ENCODE measurements around the gene ZNF831.

The ZNF831 gene

DNA sequence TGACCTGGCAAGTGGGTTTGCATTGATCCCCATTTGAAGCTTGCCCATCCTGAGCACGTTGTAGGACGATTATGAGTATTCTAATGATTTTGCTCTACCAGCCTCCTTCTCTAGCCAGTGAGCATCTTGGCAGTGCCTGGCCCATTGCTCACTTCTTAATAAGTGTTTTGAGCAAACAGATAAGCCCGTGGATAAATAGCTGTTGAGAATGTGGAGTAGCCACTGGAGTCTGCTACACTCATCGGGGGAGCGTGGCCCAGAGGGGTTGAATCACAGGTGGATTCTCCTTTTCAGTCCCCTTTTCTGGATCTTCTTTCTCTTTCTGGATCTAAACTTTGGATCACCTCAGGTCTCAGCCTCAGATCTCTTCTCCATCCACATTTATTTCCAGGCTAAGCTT lies 120.8 kb downstream of the ZNF831 start:
- DNase-seq (ENCODE audit: low read depth in 1 of 2, low spot score in 1 of 2), result no peak
- H3K27me3 ChIP-seq (ENCODE audit: insufficient read depth, poor library complexity, severe bottlenecking), result no peaks in the 10 kb centered on the region
- TF ChIP-seq, protein P1, sequence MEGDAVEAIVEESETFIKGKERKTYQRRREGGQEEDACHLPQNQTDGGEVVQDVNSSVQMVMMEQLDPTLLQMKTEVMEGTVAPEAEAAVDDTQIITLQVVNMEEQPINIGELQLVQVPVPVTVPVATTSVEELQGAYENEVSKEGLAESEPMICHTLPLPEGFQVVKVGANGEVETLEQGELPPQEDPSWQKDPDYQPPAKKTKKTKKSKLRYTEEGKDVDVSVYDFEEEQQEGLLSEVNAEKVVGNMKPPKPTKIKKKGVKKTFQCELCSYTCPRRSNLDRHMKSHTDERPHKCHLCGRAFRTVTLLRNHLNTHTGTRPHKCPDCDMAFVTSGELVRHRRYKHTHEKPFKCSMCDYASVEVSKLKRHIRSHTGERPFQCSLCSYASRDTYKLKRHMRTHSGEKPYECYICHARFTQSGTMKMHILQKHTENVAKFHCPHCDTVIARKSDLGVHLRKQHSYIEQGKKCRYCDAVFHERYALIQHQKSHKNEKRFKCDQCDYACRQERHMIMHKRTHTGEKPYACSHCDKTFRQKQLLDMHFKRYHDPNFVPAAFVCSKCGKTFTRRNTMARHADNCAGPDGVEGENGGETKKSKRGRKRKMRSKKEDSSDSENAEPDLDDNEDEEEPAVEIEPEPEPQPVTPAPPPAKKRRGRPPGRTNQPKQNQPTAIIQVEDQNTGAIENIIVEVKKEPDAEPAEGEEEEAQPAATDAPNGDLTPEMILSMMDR (IDR thresholded peaks at IDR 0.05; ENCODE audit: insufficient read depth, low read length), result no peak
- TF ChIP-seq GABPA (IDR thresholded peaks at IDR 0.05; ENCODE audit: low read depth), result no peak
- TF ChIP-seq SPI1 (IDR thresholded peaks at IDR 0.05; ENCODE audit: borderline replicate concordance, low read depth), result no peak
- TF ChIP-seq POLR2AphosphoS5 (IDR thresholded peaks at IDR 0.05; ENCODE audit: low read depth), result no peak
- TF ChIP-seq, protein P2, sequence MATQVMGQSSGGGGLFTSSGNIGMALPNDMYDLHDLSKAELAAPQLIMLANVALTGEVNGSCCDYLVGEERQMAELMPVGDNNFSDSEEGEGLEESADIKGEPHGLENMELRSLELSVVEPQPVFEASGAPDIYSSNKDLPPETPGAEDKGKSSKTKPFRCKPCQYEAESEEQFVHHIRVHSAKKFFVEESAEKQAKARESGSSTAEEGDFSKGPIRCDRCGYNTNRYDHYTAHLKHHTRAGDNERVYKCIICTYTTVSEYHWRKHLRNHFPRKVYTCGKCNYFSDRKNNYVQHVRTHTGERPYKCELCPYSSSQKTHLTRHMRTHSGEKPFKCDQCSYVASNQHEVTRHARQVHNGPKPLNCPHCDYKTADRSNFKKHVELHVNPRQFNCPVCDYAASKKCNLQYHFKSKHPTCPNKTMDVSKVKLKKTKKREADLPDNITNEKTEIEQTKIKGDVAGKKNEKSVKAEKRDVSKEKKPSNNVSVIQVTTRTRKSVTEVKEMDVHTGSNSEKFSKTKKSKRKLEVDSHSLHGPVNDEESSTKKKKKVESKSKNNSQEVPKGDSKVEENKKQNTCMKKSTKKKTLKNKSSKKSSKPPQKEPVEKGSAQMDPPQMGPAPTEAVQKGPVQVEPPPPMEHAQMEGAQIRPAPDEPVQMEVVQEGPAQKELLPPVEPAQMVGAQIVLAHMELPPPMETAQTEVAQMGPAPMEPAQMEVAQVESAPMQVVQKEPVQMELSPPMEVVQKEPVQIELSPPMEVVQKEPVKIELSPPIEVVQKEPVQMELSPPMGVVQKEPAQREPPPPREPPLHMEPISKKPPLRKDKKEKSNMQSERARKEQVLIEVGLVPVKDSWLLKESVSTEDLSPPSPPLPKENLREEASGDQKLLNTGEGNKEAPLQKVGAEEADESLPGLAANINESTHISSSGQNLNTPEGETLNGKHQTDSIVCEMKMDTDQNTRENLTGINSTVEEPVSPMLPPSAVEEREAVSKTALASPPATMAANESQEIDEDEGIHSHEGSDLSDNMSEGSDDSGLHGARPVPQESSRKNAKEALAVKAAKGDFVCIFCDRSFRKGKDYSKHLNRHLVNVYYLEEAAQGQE (IDR thresholded peaks at IDR 0.05; ENCODE audit: insufficient replicate concordance, low read depth), result no peak

DNA sequence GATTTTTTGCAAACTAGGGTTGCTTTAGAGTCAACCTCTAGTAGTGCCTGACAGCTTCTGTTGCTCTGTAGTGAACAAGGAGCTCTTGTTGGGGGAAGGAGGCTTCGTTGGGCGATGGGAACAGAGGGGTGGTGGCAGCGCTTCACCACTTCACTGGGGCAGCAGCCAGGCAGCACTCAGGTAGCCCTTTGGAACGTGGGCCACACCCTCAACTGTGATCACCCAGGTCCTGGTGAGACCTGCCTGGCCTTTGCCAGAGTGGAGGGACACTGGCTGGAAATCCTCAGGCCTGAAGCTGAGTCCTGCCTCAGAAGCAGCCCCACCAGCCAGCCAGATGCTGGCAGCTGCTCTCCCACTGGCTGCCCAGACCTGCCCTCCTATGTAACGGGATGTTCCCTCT lies 126.4 kb downstream of the ZNF831 start:
- Histone ChIP-seq H3K4me3 (replicated peaks; ENCODE audit: insufficient read depth, low read length) (no peak overlapping the region), H3K27me3 (ENCODE audit: insufficient read depth, poor library complexity, severe bottlenecking) (no peaks in the 10 kb centered on the region)
- TF ChIP-seq GABPA (IDR thresholded peaks at IDR 0.05; ENCODE audit: low read depth), result no peak
- TF ChIP-seq, protein P2 (IDR thresholded peaks at IDR 0.05; ENCODE audit: insufficient replicate concordance, low read depth), result no peak
- TF ChIP-seq, protein P1 (IDR thresholded peaks at IDR 0.05; ENCODE audit: insufficient read depth, low read length), result no peak
- no peak for TF ChIP-seq POLR2AphosphoS5 (IDR thresholded peaks at IDR 0.05; ENCODE audit: low read depth)
- TF ChIP-seq SPI1 (IDR thresholded peaks at IDR 0.05; ENCODE audit: borderline replicate concordance, low read depth), result no peak

More for the DNA sequence above, 120.8 kb downstream of the ZNF831 start:
- H3K27ac ChIP-seq (replicated peaks), result no peak overlapping the region
- H3K4me3 ChIP-seq (replicated peaks; ENCODE audit: insufficient read depth, low read length), result no peak overlapping the region

DNA sequence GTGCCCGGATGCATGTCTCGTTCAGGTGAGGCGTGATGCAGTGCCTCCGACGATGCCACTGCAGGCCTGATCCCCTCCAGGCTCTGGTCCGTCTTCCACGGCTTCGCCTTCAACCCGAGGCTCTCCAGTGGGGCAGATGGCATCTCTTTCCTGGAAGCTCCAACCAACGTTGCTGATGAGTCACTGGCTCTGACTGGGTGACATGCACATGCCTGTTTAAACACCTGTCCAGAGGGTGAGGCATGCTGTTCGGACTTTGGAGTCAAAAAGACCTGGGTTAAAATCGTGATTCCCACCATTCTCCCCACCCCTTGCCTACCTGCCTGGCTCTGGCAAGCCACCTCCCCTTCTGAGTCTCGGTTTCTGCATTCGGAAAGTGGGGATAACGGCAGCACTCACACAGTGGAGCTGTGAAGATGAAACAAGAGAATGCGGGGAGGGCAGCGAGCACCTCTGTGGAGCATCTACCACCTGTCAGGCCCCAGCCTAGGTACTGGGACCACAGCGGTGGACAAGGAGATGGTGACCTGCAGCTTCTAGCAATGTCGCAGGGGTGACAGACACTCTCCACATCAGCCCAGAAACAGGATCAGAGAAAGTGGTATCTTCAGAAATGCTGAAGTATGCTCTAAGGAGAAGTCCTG lies 128.2 kb downstream of the ZNF831 start:
- H3K27ac ChIP-seq (replicated peaks), result no peak overlapping the region
- DNase-seq (ENCODE audit: low read depth in 1 of 2, low spot score in 1 of 2), result no peak
- H3K27me3 ChIP-seq (ENCODE audit: insufficient read depth, poor library complexity, severe bottlenecking), result no peaks in the 10 kb centered on the region
- TF ChIP-seq, protein P1 (IDR thresholded peaks at IDR 0.05; ENCODE audit: insufficient read depth, low read length), result no peak
- no peak for TF ChIP-seq GABPA (IDR thresholded peaks at IDR 0.05; ENCODE audit: low read depth)
- TF ChIP-seq, protein P2 (IDR thresholded peaks at IDR 0.05; ENCODE audit: insufficient replicate concordance, low read depth), result no peak
- TF ChIP-seq SPI1 (IDR thresholded peaks at IDR 0.05; ENCODE audit: borderline replicate concordance, low read depth), result no peak
- no peak for TF ChIP-seq POLR2AphosphoS5 (IDR thresholded peaks at IDR 0.05; ENCODE audit: low read depth)
- no peak overlapping the region for H3K4me3 ChIP-seq (replicated peaks; ENCODE audit: insufficient read depth, low read length)

More for the DNA sequence above, 126.4 kb downstream of the ZNF831 start:
- no peak for DNase-seq (ENCODE audit: low read depth in 1 of 2, low spot score in 1 of 2)
- no peak overlapping the region for H3K27ac ChIP-seq (replicated peaks)

Data from HL-60 (cell line).